ENCODE measurements around the gene HOTAIR. TPM values are rescaled to one million over a fixed set of nuclear protein-coding genes. Genes with fewer than 3 reads are reported as not detected.

Gene HOTAIR
- total RNA-seq, 1 experiment from 2014 or later: 3.5 TPM

GRCh38 chr12:53973236-53974042, 1.3 kb downstream of the HOTAIR start:
- CTCF ChIA-PET: interaction anchor here (0.6 kb wide), 1 partner anchor 229 kb away, joined by 4 read pairs; no protein-coding TSS in a partner anchor
- ATAC-seq (peak; percentile 7; the same call in 1 of the 2 replicates), DNase-seq (peak; percentile 12)
- Histone ChIP-seq H3K79me2 (ENCODE audit: low read length) (no peaks in the 10 kb centered on the region), H3K27ac (ENCODE audit: low read length) (no peak overlapping the region), H3K4me3 (ENCODE audit: low read length) (peak overlapping the region; percentile 75), H3K9ac (ENCODE audit: low read length) (peak overlapping the region; percentile 77; the same call in 1 of the 2 replicates), H3K9me3 (ENCODE audit: low read length) (no peaks in the 10 kb centered on the region), H2AFZ (ENCODE audit: low read length) (peak overlapping the region; percentile 89), H3F3A (ENCODE audit: low read length, unreplicated experiment) (no peaks in the 10 kb centered on the region), H3K27me3 (ENCODE audit: low read length) (no peaks in the 10 kb centered on the region), H3K4me1 (ENCODE audit: insufficient read depth, low read length) (peaks cover 26% of the 10 kb centered on the region), H3K9me2 (replicated peaks; ENCODE audit: low read length) (no peaks in the 10 kb centered on the region), H3K4me2 (ENCODE audit: low read length) (peak overlapping the region; percentile 95), H4K20me1 (ENCODE audit: low read length) (no peaks in the 10 kb centered on the region), H3K36me3 (ENCODE audit: low read depth, low read length) (no peaks in the 10 kb centered on the region)
- TF ChIP-seq, protein P1, sequence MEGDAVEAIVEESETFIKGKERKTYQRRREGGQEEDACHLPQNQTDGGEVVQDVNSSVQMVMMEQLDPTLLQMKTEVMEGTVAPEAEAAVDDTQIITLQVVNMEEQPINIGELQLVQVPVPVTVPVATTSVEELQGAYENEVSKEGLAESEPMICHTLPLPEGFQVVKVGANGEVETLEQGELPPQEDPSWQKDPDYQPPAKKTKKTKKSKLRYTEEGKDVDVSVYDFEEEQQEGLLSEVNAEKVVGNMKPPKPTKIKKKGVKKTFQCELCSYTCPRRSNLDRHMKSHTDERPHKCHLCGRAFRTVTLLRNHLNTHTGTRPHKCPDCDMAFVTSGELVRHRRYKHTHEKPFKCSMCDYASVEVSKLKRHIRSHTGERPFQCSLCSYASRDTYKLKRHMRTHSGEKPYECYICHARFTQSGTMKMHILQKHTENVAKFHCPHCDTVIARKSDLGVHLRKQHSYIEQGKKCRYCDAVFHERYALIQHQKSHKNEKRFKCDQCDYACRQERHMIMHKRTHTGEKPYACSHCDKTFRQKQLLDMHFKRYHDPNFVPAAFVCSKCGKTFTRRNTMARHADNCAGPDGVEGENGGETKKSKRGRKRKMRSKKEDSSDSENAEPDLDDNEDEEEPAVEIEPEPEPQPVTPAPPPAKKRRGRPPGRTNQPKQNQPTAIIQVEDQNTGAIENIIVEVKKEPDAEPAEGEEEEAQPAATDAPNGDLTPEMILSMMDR (conservative IDR thresholded peaks at IDR 0.05; ENCODE audit: low read depth, low read length): no peak
- TF ChIP-seq EZH2phosphoT487 (IDR thresholded peaks at IDR 0.05; ENCODE audit: borderline replicate concordance, low read length): no peak
- TF ChIP-seq EZH2 (IDR thresholded peaks at IDR 0.05; ENCODE audit: low read length, unreplicated experiment): no peak
- POLR2A ChIA-PET (ENCODE audit: unreplicated experiment): no interaction called here
- no TSS peak for BruUV-seq (replicated peaks)
- intact Hi-C loops (cut with micrococcal nuclease): no loop called here

DNA sequence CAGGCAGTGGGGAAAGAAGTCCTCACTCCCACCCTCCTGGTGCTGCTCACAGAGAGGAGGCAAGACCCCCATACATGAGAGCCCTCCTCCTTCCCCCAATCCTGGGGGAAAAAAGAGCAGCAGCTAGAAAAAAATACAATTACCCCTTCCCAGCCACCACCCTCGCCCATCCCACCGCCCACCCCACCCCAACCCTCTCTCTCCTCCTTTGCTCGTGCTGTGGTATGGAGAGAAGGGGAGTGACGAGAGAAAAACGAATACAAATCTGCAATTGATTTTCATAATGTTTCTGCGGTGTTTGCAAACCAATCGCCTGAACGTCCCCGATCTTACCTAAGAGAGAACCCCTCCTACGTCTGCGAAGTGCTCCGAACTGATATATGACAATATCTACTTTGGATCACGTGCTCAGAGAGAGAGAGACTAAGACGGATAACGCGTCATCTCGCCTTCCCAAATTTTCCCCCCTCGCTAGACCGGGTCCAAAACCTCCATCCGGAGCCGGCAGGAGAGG, 2.0 kb downstream of the HOTAIR start, which contains the start of gene HOXC11:
HOXC11 (plus strand) TSS at position 405 of the 514 bp plus-strand sequence. CDS start 116 bp downstream, outside the sequence.
- no peaks in the 10 kb centered on the region for H3K27me3 ChIP-seq (ENCODE audit: low read length)
- H3K4me2 ChIP-seq (ENCODE audit: low read length): peak within 1 kb of the TSS; percentile 95
- no peaks in the 10 kb centered on the region for H3K9me2 ChIP-seq (replicated peaks; ENCODE audit: low read length)
- peak within 1 kb of the TSS; percentile 77 for H3K9ac ChIP-seq (ENCODE audit: low read length)
- no peaks in the 10 kb centered on the region for H3F3A ChIP-seq (ENCODE audit: low read length, unreplicated experiment)
- no peaks in the 10 kb centered on the region for H3K9me3 ChIP-seq (ENCODE audit: low read length)
- no peak within 1 kb of the TSS for H3K27ac ChIP-seq (ENCODE audit: low read length)
- no TSS peak for BruUV-seq (replicated peaks)
- DNase-seq (no peak), ATAC-seq (no peak)
- H3K4me3 ChIP-seq (ENCODE audit: low read length): peak within 1 kb of the TSS; percentile 75
- H2AFZ ChIP-seq (ENCODE audit: low read length): peak within 1 kb of the TSS; percentile 89
- no peaks in the 10 kb centered on the region for H3K36me3 ChIP-seq (ENCODE audit: low read depth, low read length)
- POLR2A ChIA-PET (ENCODE audit: unreplicated experiment): no interaction called here
- intact Hi-C loops (cut with micrococcal nuclease): no loop called here
- peaks cover 20% of the 10 kb centered on the region for H3K4me1 ChIP-seq (ENCODE audit: insufficient read depth, low read length)
- TF ChIP-seq EZH2phosphoT487 (IDR thresholded peaks at IDR 0.05; ENCODE audit: borderline replicate concordance, low read length) (no peak), EZH2 (IDR thresholded peaks at IDR 0.05; ENCODE audit: low read length, unreplicated experiment) (no peak)
- no peaks in the 10 kb centered on the region for H4K20me1 ChIP-seq (ENCODE audit: low read length)
- no peaks in the 10 kb centered on the region for H3K79me2 ChIP-seq (ENCODE audit: low read length)
- CTCF ChIA-PET: no interaction called here

DNA sequence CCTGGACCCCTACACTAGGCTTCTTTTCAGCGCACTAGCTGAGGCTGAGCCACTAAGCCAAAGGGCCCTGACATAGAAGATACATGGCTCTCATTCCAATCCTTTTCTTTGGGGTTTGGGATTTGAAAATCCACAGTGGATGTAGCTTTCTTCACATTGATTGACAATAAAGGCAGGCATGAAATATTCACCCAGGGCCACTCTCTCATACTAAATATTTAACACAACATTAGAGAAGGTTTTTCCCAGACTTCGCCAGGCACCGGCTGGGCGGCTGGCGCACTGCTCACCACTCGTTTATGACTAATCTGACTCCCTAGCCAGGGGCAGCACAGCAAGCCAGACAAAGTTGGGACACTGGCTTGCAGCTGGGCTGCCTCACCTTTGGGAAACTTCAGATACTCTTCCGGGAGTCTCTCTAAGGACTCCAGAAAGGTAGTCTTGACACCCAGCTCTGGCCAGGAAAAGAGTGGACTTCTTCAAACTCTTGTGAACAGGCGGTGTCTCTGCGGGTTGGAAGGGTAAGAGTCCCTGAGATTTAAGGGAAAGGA, 2.5 kb downstream of the HOTAIR start:
- ChIA-PET POLR2A (ENCODE audit: unreplicated experiment) (no interaction called here), CTCF (no interaction called here)
- H3K9ac ChIP-seq (ENCODE audit: low read length): no peak overlapping the region
- intact Hi-C loops (cut with micrococcal nuclease): no loop called here
- H3F3A ChIP-seq (ENCODE audit: low read length, unreplicated experiment): no peaks in the 10 kb centered on the region
- H3K9me3 ChIP-seq (ENCODE audit: low read length): no peaks in the 10 kb centered on the region
- H3K27ac ChIP-seq (ENCODE audit: low read length): no peak overlapping the region
- ATAC-seq: peak; percentile 84
- H3K4me3 ChIP-seq (ENCODE audit: low read length): 0 out of 2 replicates have a peak overlapping the region, but pooled peaks have one; percentile 1
- H3K36me3 ChIP-seq (ENCODE audit: low read depth, low read length): no peaks in the 10 kb centered on the region
- H3K9me2 ChIP-seq (replicated peaks; ENCODE audit: low read length): no peaks in the 10 kb centered on the region
- peak overlapping the region; percentile 41; the same call in 1 of the 2 replicates for H2AFZ ChIP-seq (ENCODE audit: low read length)
- H4K20me1 ChIP-seq (ENCODE audit: low read length): no peaks in the 10 kb centered on the region
- BruUV-seq (replicated peaks): no TSS peak
- TF ChIP-seq EZH2phosphoT487 (IDR thresholded peaks at IDR 0.05; ENCODE audit: borderline replicate concordance, low read length): no peak
- TF ChIP-seq, protein P1 (conservative IDR thresholded peaks at IDR 0.05; ENCODE audit: low read depth, low read length): no peak
- TF ChIP-seq EZH2 (IDR thresholded peaks at IDR 0.05; ENCODE audit: low read length, unreplicated experiment): no peak
- H3K4me2 ChIP-seq (ENCODE audit: low read length): peak overlapping the region; percentile 95
- peak; percentile 80 for DNase-seq
- H3K27me3 ChIP-seq (ENCODE audit: low read length): no peaks in the 10 kb centered on the region
- peaks cover 15% of the 10 kb centered on the region for H3K4me1 ChIP-seq (ENCODE audit: insufficient read depth, low read length)
- no peaks in the 10 kb centered on the region for H3K79me2 ChIP-seq (ENCODE audit: low read length)

Measured in PC-3 (cell line).